Lower lobe of right lung (tissue), 2 donors: ENCODE measurements around the gene GCAT. TPM values are rescaled to one million over a fixed set of nuclear protein-coding genes. Genes with fewer than 3 reads are reported as not detected.

ENCODE experiments used
- ATAC-seq, 2 donors: fragments of 200-7000 bp; cut with Tn5 transposase; one replicate each; pipeline ENCODE4 v1.9.1; 2020 to 2022; ENCODE audit warnings: mild to moderate bottlenecking in 2 of 2, moderate library complexity in 2 of 2
- DNase-seq: peaks from one replicate; pipeline ENCODE4 v3.0.0-alpha.2; 2020
- H3K27ac ChIP-seq: fragments of 200-600 bp; one replicate; pipeline ENCODE4 v1.8.0; 2022
- H3K27me3 ChIP-seq: fragments of 200-600 bp; one replicate; pipeline ENCODE4 v1.8.0; 2022; ENCODE audit warnings: low read depth
- H3K36me3 ChIP-seq: fragments of 200-600 bp; one replicate; pipeline ENCODE4 v1.8.0; 2022; ENCODE audit warnings: mild to moderate bottlenecking
- H3K4me1 ChIP-seq: fragments of 200-600 bp; one replicate; pipeline ENCODE4 v1.8.0; 2022
- H3K4me3 ChIP-seq: fragments of 200-600 bp; one replicate; pipeline ENCODE4 v1.8.0; 2022; ENCODE audit warnings: mild to moderate bottlenecking
- H3K9me3 ChIP-seq: fragments of 200-600 bp; one replicate; pipeline ENCODE4 v1.8.0; 2022
- intact Hi-C: fragments of 100-400 bp; cut with DNase I; formaldehyde crosslinking; loops from one replicate; pipeline ENCODE4 v1.11.0; 2022
- total RNA-seq: library from RNA; stranded (reverse); fragmentation: NEBNext Ultra II Directional; extraction: Animal tissue kit (Norgen Biotek cat#: 25700); gene quantifications from one replicate; pipeline ENCODE4 v1.2.1, GENCODE V29; 2021
- TF ChIP-seq, protein P1 (sequence below): fragments of 200-600 bp; IDR thresholded peaks from one replicate; pipeline ENCODE4 v1.8.0; 2022; ENCODE audit warnings: antibody characterized with exemption, mild to moderate bottlenecking
- donor health status: DM: no; HTN: yes; CAD: no; lungs with severe emphysema.

Gene GCAT
- total RNA-seq, 1 donor from 2014 or later = 7.1 TPM

DNA sequence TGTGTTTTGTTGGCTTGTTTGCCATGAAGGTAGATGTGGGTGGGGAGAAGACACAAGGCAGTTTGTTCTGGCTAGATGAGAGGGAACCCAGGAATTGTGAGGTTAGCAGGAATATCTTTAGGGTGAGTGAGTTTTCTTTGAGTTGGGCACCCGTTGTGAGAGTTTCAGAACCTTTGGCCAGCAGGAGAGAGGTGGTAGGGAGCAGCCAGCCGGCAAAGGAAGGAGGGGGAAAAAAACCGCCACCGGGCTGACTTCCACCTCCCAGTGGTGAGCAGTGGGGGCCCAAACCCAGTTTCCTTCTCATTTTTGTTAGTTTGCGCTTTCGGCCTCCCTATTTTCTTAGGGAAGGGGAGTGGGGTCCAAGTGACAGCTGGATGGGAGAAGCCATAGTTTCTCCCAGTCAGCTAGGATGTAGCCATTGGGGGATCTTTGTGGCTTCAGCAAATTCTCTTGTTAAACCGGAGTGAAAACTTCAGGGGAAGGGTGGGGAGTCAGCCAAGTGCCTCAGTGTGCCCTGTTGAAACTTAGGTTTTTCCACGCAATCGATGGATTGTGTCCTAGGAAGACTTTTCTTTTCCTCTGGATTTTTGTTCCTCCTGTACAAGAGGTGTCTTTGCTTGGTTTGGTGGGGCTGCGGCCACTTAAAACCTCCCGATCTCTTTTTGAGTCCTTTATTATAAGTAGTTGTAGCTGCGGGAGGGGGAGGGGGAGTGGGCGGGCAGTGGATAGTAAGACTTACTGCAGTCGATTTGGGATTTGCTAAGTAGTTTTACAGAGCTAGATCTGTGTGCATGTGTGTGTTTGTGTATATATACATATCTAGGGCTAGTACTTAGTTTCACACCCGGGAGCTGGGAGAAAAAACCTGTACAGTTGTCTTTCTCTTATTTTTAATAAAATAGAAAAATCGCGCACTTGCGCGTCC is 1.1 kb upstream of the GCAT start:
- ATAC-seq (no peak), DNase-seq (peak; percentile 62)
- no peaks in the 10 kb centered on the region for H3K36me3 ChIP-seq
- intact Hi-C loops = no loop called here
- H3K27me3 ChIP-seq = no peaks in the 10 kb centered on the region
- H3K9me3 ChIP-seq = no peaks in the 10 kb centered on the region
- peak overlapping the region; percentile 72 for H3K4me3 ChIP-seq
- H3K4me1 ChIP-seq = peaks cover 55% of the 10 kb centered on the region
- TF ChIP-seq, protein P1, sequence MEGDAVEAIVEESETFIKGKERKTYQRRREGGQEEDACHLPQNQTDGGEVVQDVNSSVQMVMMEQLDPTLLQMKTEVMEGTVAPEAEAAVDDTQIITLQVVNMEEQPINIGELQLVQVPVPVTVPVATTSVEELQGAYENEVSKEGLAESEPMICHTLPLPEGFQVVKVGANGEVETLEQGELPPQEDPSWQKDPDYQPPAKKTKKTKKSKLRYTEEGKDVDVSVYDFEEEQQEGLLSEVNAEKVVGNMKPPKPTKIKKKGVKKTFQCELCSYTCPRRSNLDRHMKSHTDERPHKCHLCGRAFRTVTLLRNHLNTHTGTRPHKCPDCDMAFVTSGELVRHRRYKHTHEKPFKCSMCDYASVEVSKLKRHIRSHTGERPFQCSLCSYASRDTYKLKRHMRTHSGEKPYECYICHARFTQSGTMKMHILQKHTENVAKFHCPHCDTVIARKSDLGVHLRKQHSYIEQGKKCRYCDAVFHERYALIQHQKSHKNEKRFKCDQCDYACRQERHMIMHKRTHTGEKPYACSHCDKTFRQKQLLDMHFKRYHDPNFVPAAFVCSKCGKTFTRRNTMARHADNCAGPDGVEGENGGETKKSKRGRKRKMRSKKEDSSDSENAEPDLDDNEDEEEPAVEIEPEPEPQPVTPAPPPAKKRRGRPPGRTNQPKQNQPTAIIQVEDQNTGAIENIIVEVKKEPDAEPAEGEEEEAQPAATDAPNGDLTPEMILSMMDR = no peak
- H3K27ac ChIP-seq = peak overlapping the region; percentile 91

DNA sequence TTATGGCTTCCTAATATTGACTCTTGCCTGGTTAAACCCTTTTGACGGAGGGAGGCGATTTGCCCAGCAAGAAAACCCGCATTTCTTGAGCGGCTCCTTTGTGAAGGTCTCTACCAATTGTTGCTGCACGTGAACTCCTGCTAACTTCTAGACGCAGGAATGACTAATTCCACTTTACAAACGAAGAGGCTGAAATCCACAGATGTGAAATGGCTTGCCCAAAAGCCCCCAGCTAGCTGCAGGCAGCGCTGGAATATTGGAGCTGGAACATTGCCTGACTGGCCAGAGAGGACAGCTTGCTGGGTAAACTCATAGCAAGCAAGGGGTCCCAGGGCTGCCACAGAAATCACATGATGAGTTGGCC is 542 bp downstream of the GCAT start:
- no peaks in the 10 kb centered on the region for H3K27me3 ChIP-seq
- TF ChIP-seq, protein P1 = no peak
- ATAC-seq (no peak), DNase-seq (no peak)
- H3K27ac ChIP-seq = peak overlapping the region; percentile 53
- peak overlapping the region; percentile 72 for H3K4me3 ChIP-seq
- H3K36me3 ChIP-seq = no peaks in the 10 kb centered on the region
- H3K9me3 ChIP-seq = no peaks in the 10 kb centered on the region
- peaks cover 42% of the 10 kb centered on the region for H3K4me1 ChIP-seq
- intact Hi-C loops = no loop called here

DNA sequence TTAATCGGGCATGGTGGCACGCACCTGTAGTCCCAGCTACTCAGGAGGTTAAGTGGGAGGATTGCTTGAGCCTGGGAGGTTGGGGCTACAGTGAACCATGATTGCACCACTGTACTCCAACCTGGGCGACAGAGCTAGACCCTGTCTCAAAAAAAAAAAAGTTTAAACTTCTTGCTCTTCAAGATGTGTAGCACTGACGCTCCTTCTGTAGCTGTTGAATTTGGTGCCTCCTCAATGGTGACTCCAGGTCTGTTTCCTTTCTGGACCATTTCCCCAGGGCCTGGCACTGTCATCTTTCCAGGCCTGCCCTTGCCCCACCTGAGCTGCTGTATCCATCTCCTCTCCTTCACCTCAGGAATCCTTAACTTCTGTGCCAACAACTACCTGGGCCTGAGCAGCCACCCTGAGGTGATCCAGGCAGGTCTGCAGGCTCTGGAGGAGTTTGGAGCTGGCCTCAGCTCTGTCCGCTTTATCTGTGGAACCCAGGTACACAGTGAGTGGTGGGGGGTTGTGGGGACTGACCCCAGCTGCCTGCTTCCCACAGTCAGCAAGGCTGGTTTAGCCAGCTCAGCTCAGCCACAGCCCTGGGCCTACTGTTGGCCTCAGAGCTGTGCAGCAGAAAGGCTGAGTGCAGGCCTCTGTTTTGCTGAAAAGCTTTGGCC is 2.1 kb downstream of the GCAT start:
- Histone ChIP-seq H3K27me3 (no peaks in the 10 kb centered on the region), H3K27ac (no peak overlapping the region), H3K4me3 (no peak overlapping the region), H3K4me1 (peaks cover 36% of the 10 kb centered on the region), H3K36me3 (no peaks in the 10 kb centered on the region), H3K9me3 (no peaks in the 10 kb centered on the region)
- intact Hi-C loops = loop anchor here (10.0 kb wide), 1 partner anchor 55 kb away; no protein-coding TSS in a partner anchor
- DNase-seq (no peak), ATAC-seq (no peak)
- TF ChIP-seq, protein P1 = no peak

DNA sequence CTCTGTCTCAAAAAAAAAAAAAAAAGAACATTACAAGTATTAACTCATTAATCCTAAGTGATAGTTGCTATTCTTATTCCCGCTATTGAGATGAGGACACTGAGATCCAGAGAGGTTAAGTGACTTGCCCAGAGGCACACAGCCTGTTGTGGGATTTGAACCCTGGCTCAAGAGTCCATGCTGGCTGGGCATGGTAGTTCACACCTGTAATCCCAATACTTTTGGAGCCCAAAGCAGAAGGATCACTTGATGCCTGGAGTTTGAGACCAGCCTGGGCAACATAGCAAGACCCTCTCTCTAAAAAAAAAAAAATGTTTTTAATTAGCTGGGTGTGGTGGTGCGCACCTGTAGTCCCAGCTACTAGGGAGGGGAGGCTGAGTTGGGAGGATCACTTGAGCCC is 4.1 kb downstream of the GCAT start:
- intact Hi-C loops = loop anchor here (10.0 kb wide), 1 partner anchor 53 kb away; no protein-coding TSS in a partner anchor

More for the DNA sequence above, 4.1 kb downstream of the GCAT start:
- H3K4me3 ChIP-seq = no peak overlapping the region
- TF ChIP-seq, protein P1 = no peak
- ATAC-seq = no peak
- peaks cover 19% of the 10 kb centered on the region for H3K4me1 ChIP-seq
- no peaks in the 10 kb centered on the region for H3K36me3 ChIP-seq
- no peak for DNase-seq
- no peak overlapping the region for H3K27ac ChIP-seq
- H3K27me3 ChIP-seq = no peaks in the 10 kb centered on the region
- no peaks in the 10 kb centered on the region for H3K9me3 ChIP-seq
